DOHH2 (cell line): Measurements from ENCODE around the gene PDE4B.

Source experiments
- CTCF ChIP-seq: fragments of 200-600 bp; sonication (generic); IDR thresholded peaks from one replicate; pipeline ENCODE4 v1.5.1; 2014; ENCODE audit warnings: antibody characterized with exemption, mild to moderate bottlenecking, low read depth, low read length; ENCODE audit not compliant: poor library complexity, severe bottlenecking
- EZH2phosphoT487 ChIP-seq: fragments of 200-600 bp; sonication (generic); IDR thresholded peaks from 2 replicates; pipeline ENCODE4 v1.6.1; 2017; ENCODE audit warnings: borderline replicate concordance, mild to moderate bottlenecking, antibody characterized with exemption, low read length, moderate library complexity, mixed read lengths

GRCh38 chr1:65832296-65832695 is 39.6 kb downstream of the PDE4B start:
- TF ChIP-seq EZH2phosphoT487 (no peak), CTCF (no peak)
